ENCODE data around the gene AUTS2. TPM values are rescaled to one million over a fixed set of nuclear protein-coding genes. Genes with fewer than 3 reads are reported as not detected.

AUTS2 gene
- total RNA-seq, 4 donors from 2014 or later = 29.8 to 114 (median 59.4) TPM

- intact Hi-C loops (cut with DNase I; ENCODE audit: low total_unique reads) = no loop called here
- in situ Hi-C loops (cut with MboI; ENCODE audit: low pct_ligation_motif_present in 1 of 4, low pct_unique_long_range_greater_than_20kb in 1 of 4, low sequenced_read_pairs in 3 of 4) = no loop called here
- WGBS, 2 donors (ENCODE audit: low coverage in 1 of 2) = 87 to 100% methylated on average over 2 of the region's 2 CpGs
- H3K9me3 ChIP-seq = no peaks in the 10 kb centered on the region
- no peak for DNase-seq
- no peak overlapping the region for H3K27ac ChIP-seq
- no peak for TF ChIP-seq CTCF (IDR thresholded peaks at IDR 0.05)
- TF ChIP-seq EP300 (IDR thresholded peaks at IDR 0.05; ENCODE audit: low read depth) = no peak
- TF ChIP-seq POLR2A (IDR thresholded peaks at IDR 0.05) = no peak
- no peak for TF ChIP-seq POLR2AphosphoS5 (IDR thresholded peaks at IDR 0.05)
- H3K4me1 ChIP-seq = no peaks in the 10 kb centered on the region
- no peak overlapping the region for H3K4me3 ChIP-seq
- H3K27me3 ChIP-seq = no peaks in the 10 kb centered on the region
- H3K36me3 ChIP-seq = no peaks in the 10 kb centered on the region
Measured at GRCh38 chr7:70341446-70341845, 743.2 kb downstream of the AUTS2 start.

GRCh38 chr7:70343519-70343918 is 745.2 kb downstream of the AUTS2 start:
- WGBS, 2 donors (ENCODE audit: low coverage in 1 of 2) = 48 to 58% methylated on average over 2 of the region's 2 CpGs

GRCh38 chr7:70344726-70345125 is 746.5 kb downstream of the AUTS2 start:
- Histone ChIP-seq H3K9me3 (no peaks in the 10 kb centered on the region), H3K4me1 (no peaks in the 10 kb centered on the region), H3K36me3 (no peaks in the 10 kb centered on the region), H3K27ac (no peak overlapping the region), H3K27me3 (no peaks in the 10 kb centered on the region), H3K4me3 (no peak overlapping the region)
- intact Hi-C loops (cut with DNase I; ENCODE audit: low total_unique reads) = no loop called here
- in situ Hi-C loops (cut with MboI; ENCODE audit: low pct_ligation_motif_present in 1 of 4, low pct_unique_long_range_greater_than_20kb in 1 of 4, low sequenced_read_pairs in 3 of 4) = no loop called here
- DNase-seq = no peak
- 80 to 93% methylated on average over 2 of the region's 2 CpGs for WGBS, 2 donors (ENCODE audit: low coverage in 1 of 2)
- TF ChIP-seq POLR2A (IDR thresholded peaks at IDR 0.05) (no peak), CTCF (IDR thresholded peaks at IDR 0.05) (no peak), EP300 (IDR thresholded peaks at IDR 0.05; ENCODE audit: low read depth) (no peak), POLR2AphosphoS5 (IDR thresholded peaks at IDR 0.05) (no peak)

More at GRCh38 chr7:70343519-70343918, 745.2 kb downstream of the AUTS2 start:
- Histone ChIP-seq H3K27me3 (no peaks in the 10 kb centered on the region), H3K36me3 (no peaks in the 10 kb centered on the region), H3K27ac (no peak overlapping the region), H3K9me3 (no peaks in the 10 kb centered on the region), H3K4me3 (no peak overlapping the region), H3K4me1 (no peaks in the 10 kb centered on the region)
- intact Hi-C loops (cut with DNase I; ENCODE audit: low total_unique reads) (no loop called here), in situ Hi-C loops (cut with MboI; ENCODE audit: low pct_ligation_motif_present in 1 of 4, low pct_unique_long_range_greater_than_20kb in 1 of 4, low sequenced_read_pairs in 3 of 4) (no loop called here)
- no peak for DNase-seq
- no peak for TF ChIP-seq CTCF (IDR thresholded peaks at IDR 0.05)
- TF ChIP-seq POLR2AphosphoS5 (IDR thresholded peaks at IDR 0.05) = no peak
- no peak for TF ChIP-seq EP300 (IDR thresholded peaks at IDR 0.05; ENCODE audit: low read depth)
- TF ChIP-seq POLR2A (IDR thresholded peaks at IDR 0.05) = no peak

GRCh38 chr7:70346844-70347462 is 748.7 kb downstream of the AUTS2 start:
- H3K27me3 ChIP-seq = no peaks in the 10 kb centered on the region
- no peak for DNase-seq
- H3K36me3 ChIP-seq = no peaks in the 10 kb centered on the region
- H3K4me3 ChIP-seq = no peak overlapping the region
- intact Hi-C loops (cut with DNase I; ENCODE audit: low total_unique reads) (no loop called here), in situ Hi-C loops (cut with MboI; ENCODE audit: low pct_ligation_motif_present in 1 of 4, low pct_unique_long_range_greater_than_20kb in 1 of 4, low sequenced_read_pairs in 3 of 4) (no loop called here)
- H3K4me1 ChIP-seq = no peaks in the 10 kb centered on the region
- no peaks in the 10 kb centered on the region for H3K9me3 ChIP-seq
- no peak overlapping the region for H3K27ac ChIP-seq
- 73 to 93% methylated on average over 4 to 5 of the region's 5 CpGs for WGBS, 2 donors (ENCODE audit: low coverage in 1 of 2)
- TF ChIP-seq POLR2AphosphoS5 (IDR thresholded peaks at IDR 0.05) = no peak
- no peak for TF ChIP-seq POLR2A (IDR thresholded peaks at IDR 0.05)
- no peak for TF ChIP-seq CTCF (IDR thresholded peaks at IDR 0.05)
- no peak for TF ChIP-seq EP300 (IDR thresholded peaks at IDR 0.05; ENCODE audit: low read depth)
